ENCODE data around the gene SYNPO2L.
"Not testable (repeated sequence)": the region's sequence is repeated elsewhere in the genome, so short reads cannot be mapped to it uniquely, and the experiment has no call there.

The SYNPO2L gene

DNA sequence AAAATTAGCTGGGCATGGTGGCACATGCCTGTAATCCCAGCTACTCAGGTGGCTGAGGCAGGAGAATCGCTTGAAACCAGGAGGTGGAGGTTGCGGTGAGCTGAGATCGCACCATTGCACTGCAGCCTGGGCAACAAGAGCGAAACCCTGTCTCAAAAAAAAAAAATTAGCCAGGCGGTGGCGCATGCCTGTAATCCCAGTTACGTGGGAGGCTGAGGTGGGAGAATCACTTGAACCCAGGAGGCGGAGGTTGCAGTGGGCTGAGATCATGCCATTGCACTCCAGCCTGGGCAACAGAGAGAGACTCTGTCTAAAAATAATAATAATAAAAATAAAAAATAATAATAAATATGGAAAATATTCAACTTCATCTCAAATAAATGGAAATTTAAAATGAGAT is 38.7 kb downstream of the SYNPO2L start:
- not testable (repeated sequence) for DNase-seq (ENCODE audit: low read depth in 2 of 2)

DNA sequence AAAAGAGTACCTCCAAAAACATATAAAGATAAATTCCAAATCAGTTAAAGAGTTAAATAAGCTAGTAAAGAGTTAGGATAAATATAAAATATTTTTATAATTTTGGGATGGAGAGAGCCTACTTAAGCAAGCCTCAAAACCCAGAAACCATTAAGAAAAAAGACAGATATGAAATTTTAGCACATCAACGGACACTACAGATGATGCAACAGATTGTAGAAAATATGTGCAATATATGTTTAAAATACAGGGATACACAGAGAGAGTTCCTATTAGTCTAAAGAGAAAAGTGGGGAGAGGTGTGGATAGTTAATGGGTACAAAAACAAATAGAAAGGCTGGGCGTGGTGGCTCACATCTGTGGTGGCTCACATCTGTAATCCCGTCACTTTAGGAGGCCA is 41.1 kb downstream of the SYNPO2L start:
- DNase-seq (ENCODE audit: low read depth in 2 of 2), result no peak

DNA sequence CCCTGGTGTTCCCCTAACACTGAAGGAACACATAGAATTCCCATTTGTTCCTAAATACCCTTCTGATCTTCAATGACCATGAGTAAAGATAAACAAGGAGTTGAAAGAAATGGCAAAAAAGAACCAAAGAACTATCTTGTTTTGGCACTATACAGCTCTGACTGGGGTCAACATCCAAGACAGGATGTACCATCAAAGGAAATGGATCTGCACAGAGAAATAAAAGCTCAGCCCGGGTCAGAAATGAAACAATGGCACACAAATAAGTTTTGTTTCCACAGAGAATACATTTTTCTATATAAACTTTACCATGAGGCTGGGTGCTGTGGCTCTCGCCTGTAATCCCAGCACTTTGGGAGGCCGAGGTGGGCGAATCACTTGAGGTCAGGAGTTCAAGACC is 46.7 kb downstream of the SYNPO2L start:
- no peak for DNase-seq (ENCODE audit: low read depth in 2 of 2)

- no peak for DNase-seq (ENCODE audit: low read depth in 2 of 2)
These were observed 54.3 kb downstream of the SYNPO2L start for GRCh38 chr10:73601486-73601921.

GRCh38 chr10:73597346-73597745 is 58.5 kb downstream of the SYNPO2L start:
- no peak for DNase-seq (ENCODE audit: low read depth in 2 of 2)

All from stimulated activated CD4-positive, alpha-beta T cell treated with anti-CD3 and anti-CD28 coated beads, Interleukin-1b, Interleukin-23, amount 100 ng/mL, for 4 hours (primary cell).